ENCODE results near the gene CDC25B. TPM values are rescaled to one million over a fixed set of nuclear protein-coding genes. Genes with fewer than 3 reads are reported as not detected.

The CDC25B gene
- total and polyA plus RNA-seq, 2 of the 13 experiments (the other 11 are each of a cell fraction or from before 2014, with no cell fraction given), result 14.5 to 19.4 TPM

DNA sequence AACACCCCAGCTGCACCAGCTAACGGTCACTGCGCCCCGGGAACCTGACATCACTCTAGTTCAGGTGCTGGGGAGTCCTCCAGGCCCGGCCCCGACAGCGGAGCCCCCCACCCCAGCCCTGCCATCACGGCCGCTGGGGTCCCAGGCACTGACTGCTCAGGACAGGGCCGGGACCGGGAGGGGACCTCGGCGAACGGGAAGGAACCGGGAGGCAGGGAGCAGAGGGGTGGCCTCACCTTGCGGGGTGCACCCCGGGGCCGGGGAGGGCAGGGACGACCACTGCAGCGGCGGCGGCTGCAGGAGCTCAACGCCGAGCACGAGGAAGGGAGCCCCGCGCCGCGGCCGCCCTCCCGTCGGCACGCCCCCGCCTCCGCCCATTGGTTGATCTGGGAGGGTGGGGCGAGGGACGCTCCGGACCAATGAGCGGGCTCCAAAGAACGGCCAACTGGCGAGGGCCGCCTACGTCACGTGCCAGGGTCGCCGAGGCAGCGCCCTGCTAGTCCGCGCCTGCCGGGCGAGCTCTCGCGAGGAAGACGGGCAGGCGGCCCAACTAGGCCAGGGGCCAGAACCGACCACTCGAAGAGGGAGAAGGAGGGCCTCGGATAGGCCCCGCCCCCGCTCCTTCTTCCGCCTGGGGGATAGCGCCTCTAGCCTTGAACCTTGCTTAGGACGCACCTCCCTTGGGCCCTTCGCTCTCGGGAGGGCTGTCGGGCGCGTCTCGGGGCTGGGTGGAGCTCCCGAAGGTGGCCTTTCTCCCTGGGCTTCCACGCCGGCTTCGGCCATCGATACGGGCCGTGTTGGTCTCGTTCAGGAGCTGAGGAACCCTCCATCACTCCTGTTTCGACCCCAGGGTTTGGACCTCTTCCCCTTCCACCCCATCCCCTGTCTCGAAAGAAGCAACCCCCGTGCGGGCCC is 28.4 kb upstream of the CDC25B start, which contains the start of gene ADISSP (continued):
- peak; percentile 28; the same call in 1 of the 2 replicates for TF ChIP-seq RARA (CRISPR knock-in tag; IDR thresholded peaks at IDR 0.05)
- no peak for TF ChIP-seq TAF15 (IDR thresholded peaks at IDR 0.05; ENCODE audit: low read depth, low read length, poor library complexity, severe bottlenecking)
- TF ChIP-seq ZFP37 (CRISPR knock-in tag; IDR thresholded peaks at IDR 0.05; ENCODE audit: borderline replicate concordance), result peak; percentile 91
- 0 out of 2 replicates have a peak, but pooled peaks have one; percentile 84 for TF ChIP-seq NCOA5 (CRISPR knock-in tag; IDR thresholded peaks at IDR 0.05)
- TF ChIP-seq, protein P1, sequence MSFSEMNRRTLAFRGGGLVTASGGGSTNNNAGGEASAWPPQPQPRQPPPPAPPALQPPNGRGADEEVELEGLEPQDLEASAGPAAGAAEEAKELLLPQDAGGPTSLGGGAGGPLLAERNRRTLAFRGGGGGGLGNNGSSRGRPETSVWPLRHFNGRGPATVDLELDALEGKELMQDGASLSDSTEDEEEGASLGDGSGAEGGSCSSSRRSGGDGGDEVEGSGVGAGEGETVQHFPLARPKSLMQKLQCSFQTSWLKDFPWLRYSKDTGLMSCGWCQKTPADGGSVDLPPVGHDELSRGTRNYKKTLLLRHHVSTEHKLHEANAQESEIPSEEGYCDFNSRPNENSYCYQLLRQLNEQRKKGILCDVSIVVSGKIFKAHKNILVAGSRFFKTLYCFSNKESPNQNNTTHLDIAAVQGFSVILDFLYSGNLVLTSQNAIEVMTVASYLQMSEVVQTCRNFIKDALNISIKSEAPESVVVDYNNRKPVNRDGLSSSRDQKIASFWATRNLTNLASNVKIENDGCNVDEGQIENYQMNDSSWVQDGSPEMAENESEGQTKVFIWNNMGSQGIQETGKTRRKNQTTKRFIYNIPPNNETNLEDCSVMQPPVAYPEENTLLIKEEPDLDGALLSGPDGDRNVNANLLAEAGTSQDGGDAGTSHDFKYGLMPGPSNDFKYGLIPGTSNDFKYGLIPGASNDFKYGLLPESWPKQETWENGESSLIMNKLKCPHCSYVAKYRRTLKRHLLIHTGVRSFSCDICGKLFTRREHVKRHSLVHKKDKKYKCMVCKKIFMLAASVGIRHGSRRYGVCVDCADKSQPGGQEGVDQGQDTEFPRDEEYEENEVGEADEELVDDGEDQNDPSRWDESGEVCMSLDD (CRISPR knock-in tag; IDR thresholded peaks at IDR 0.05; ENCODE audit: borderline replicate concordance), result peak; percentile 88
- TF ChIP-seq, protein P2, sequence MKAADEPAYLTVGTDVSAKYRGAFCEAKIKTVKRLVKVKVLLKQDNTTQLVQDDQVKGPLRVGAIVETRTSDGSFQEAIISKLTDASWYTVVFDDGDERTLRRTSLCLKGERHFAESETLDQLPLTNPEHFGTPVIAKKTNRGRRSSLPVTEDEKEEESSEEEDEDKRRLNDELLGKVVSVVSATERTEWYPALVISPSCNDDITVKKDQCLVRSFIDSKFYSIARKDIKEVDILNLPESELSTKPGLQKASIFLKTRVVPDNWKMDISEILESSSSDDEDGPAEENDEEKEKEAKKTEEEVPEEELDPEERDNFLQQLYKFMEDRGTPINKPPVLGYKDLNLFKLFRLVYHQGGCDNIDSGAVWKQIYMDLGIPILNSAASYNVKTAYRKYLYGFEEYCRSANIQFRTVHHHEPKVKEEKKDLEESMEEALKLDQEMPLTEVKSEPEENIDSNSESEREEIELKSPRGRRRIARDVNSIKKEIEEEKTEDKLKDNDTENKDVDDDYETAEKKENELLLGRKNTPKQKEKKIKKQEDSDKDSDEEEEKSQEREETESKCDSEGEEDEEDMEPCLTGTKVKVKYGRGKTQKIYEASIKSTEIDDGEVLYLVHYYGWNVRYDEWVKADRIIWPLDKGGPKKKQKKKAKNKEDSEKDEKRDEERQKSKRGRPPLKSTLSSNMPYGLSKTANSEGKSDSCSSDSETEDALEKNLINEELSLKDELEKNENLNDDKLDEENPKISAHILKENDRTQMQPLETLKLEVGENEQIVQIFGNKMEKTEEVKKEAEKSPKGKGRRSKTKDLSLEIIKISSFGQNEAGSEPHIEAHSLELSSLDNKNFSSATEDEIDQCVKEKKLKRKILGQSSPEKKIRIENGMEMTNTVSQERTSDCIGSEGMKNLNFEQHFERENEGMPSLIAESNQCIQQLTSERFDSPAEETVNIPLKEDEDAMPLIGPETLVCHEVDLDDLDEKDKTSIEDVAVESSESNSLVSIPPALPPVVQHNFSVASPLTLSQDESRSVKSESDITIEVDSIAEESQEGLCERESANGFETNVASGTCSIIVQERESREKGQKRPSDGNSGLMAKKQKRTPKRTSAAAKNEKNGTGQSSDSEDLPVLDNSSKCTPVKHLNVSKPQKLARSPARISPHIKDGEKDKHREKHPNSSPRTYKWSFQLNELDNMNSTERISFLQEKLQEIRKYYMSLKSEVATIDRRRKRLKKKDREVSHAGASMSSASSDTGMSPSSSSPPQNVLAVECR (CRISPR knock-in tag; IDR thresholded peaks at IDR 0.05; ENCODE audit: borderline replicate concordance), result peak; percentile 99
- 0 out of 2 replicates have a peak, but pooled peaks have one; percentile 21 for TF ChIP-seq TBX3 (IDR thresholded peaks at IDR 0.05; ENCODE audit: borderline replicate concordance)
- TF ChIP-seq, protein P3, sequence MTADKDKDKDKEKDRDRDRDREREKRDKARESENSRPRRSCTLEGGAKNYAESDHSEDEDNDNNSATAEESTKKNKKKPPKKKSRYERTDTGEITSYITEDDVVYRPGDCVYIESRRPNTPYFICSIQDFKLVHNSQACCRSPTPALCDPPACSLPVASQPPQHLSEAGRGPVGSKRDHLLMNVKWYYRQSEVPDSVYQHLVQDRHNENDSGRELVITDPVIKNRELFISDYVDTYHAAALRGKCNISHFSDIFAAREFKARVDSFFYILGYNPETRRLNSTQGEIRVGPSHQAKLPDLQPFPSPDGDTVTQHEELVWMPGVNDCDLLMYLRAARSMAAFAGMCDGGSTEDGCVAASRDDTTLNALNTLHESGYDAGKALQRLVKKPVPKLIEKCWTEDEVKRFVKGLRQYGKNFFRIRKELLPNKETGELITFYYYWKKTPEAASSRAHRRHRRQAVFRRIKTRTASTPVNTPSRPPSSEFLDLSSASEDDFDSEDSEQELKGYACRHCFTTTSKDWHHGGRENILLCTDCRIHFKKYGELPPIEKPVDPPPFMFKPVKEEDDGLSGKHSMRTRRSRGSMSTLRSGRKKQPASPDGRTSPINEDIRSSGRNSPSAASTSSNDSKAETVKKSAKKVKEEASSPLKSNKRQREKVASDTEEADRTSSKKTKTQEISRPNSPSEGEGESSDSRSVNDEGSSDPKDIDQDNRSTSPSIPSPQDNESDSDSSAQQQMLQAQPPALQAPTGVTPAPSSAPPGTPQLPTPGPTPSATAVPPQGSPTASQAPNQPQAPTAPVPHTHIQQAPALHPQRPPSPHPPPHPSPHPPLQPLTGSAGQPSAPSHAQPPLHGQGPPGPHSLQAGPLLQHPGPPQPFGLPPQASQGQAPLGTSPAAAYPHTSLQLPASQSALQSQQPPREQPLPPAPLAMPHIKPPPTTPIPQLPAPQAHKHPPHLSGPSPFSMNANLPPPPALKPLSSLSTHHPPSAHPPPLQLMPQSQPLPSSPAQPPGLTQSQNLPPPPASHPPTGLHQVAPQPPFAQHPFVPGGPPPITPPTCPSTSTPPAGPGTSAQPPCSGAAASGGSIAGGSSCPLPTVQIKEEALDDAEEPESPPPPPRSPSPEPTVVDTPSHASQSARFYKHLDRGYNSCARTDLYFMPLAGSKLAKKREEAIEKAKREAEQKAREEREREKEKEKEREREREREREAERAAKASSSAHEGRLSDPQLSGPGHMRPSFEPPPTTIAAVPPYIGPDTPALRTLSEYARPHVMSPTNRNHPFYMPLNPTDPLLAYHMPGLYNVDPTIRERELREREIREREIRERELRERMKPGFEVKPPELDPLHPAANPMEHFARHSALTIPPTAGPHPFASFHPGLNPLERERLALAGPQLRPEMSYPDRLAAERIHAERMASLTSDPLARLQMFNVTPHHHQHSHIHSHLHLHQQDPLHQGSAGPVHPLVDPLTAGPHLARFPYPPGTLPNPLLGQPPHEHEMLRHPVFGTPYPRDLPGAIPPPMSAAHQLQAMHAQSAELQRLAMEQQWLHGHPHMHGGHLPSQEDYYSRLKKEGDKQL (CRISPR knock-in tag; IDR thresholded peaks at IDR 0.05; ENCODE audit: low read depth), result 0 out of 2 replicates have a peak, but pooled peaks have one; percentile 39
- TF ChIP-seq NFIB (CRISPR knock-in tag; IDR thresholded peaks at IDR 0.05; ENCODE audit: borderline replicate concordance), result no peak
- TF ChIP-seq, protein P4, sequence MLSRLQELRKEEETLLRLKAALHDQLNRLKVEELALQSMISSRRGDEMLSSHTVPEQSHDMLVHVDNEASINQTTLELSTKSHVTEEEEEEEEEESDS (CRISPR knock-in tag; IDR thresholded peaks at IDR 0.05; ENCODE audit: borderline replicate concordance), result peak; percentile 87; the same call in 1 of the 2 replicates
- TF ChIP-seq STAT5B (CRISPR knock-in tag; IDR thresholded peaks at IDR 0.05), result no peak
- TF ChIP-seq HOXA5 (CRISPR knock-in tag; IDR thresholded peaks at IDR 0.05), result peak; percentile 90; the same call in 1 of the 2 replicates
- no peak for TF ChIP-seq HMG20A (CRISPR knock-in tag; IDR thresholded peaks at IDR 0.05; ENCODE audit: borderline replicate concordance)
- TF ChIP-seq STAG1 (CRISPR knock-in tag; IDR thresholded peaks at IDR 0.05), result peak; percentile 10
- no peak for TF ChIP-seq NFE2L2 (IDR thresholded peaks at IDR 0.05; ENCODE audit: low read length)

Data from HepG2 (cell line).